HepG2 (cell line): ENCODE data around the gene FBXL22. TPM values are rescaled to one million over a fixed set of nuclear protein-coding genes. Genes with fewer than 3 reads are reported as not detected.
A peak's percentile ranks its signal among the peaks of the same experiment; 100 is the strongest.

Source experiments
- ARNTL ChIP-seq: sonication (generic); formaldehyde crosslinking; IDR thresholded peaks from 2 replicates; pipeline ENCODE4 v1.4.0; 2020; ENCODE audit warnings: mild to moderate bottlenecking, missing genetic modification reagents
- CHD2 ChIP-seq: IDR thresholded peaks from 2 replicates; pipeline ENCODE4 v1.6.1; 2011; ENCODE audit warnings: low read depth, low read length, improper control_type of control experiment
- DMTF1 ChIP-seq: sonication (generic); formaldehyde crosslinking; IDR thresholded peaks from 2 replicates; pipeline ENCODE4 v1.4.0; 2020; ENCODE audit warnings: mild to moderate bottlenecking, missing genetic modification reagents
- HHEX ChIP-seq: IDR thresholded peaks from 2 replicates; pipeline ENCODE4 v1.6.1; 2016; ENCODE audit warnings: control low read depth
- HMGXB4 ChIP-seq, 2 experiments: sonication (generic) in 1 of 2; formaldehyde crosslinking in 1 of 2; IDR thresholded peaks; 2 replicates each; pipeline versions ENCODE4 v1.4.0 to v1.6.1; 2018 to 2020; ENCODE audit warnings: missing genetic modification reagents in 2 of 2, borderline replicate concordance in 1 of 2, low read depth in 1 of 2, mild to moderate bottlenecking in 1 of 2, missing biosample characterization in 1 of 2
- IRF2 ChIP-seq: IDR thresholded peaks from 2 replicates; pipeline ENCODE4 v1.6.1; 2018; ENCODE audit warnings: missing genetic modification reagents, missing compliant biosample characterization
- MTF2 ChIP-seq: sonication (generic); formaldehyde crosslinking; IDR thresholded peaks from 2 replicates; pipeline ENCODE4 v1.5.0; 2020; ENCODE audit warnings: missing genetic modification reagents, borderline replicate concordance
- MYC ChIP-seq: sonication (generic); formaldehyde crosslinking; IDR thresholded peaks from 2 replicates; pipeline ENCODE4 v1.9.0; 2021; ENCODE audit warnings: missing genetic modification reagents, borderline replicate concordance
- NAIF1 ChIP-seq: sonication (generic); formaldehyde crosslinking; IDR thresholded peaks from 2 replicates; pipeline ENCODE4 v1.5.0; 2020; ENCODE audit warnings: mild to moderate bottlenecking, missing genetic modification reagents, borderline replicate concordance
- NFIC ChIP-seq: IDR thresholded peaks from 2 replicates; pipeline ENCODE4 v1.6.1; 2012; ENCODE audit warnings: mild to moderate bottlenecking, low read length, inconsistent platforms
- PAF1 ChIP-seq: IDR thresholded peaks from 2 replicates; pipeline ENCODE4 v1.6.1; 2016; ENCODE audit warnings: missing genetic modification reagents, missing compliant biosample characterization
- RCOR2 ChIP-seq: IDR thresholded peaks from 2 replicates; pipeline ENCODE4 v1.6.1; 2016; ENCODE audit warnings: missing biosample characterization, missing genetic modification reagents
- RORA ChIP-seq: sonication (generic); formaldehyde crosslinking; IDR thresholded peaks from 2 replicates; pipeline ENCODE4 v1.5.0; 2020; ENCODE audit warnings: mild to moderate bottlenecking, missing genetic modification reagents, moderate library complexity
- SMYD3 ChIP-seq: sonication (generic); formaldehyde crosslinking; IDR thresholded peaks from 2 replicates; pipeline ENCODE4 v1.8.1; 2023; ENCODE audit warnings: mild to moderate bottlenecking, missing genetic modification reagents
- SOX13 ChIP-seq, 3 experiments: fragments of 450-650 bp in 1 of 3; sonication (generic) in 1 of 3; formaldehyde crosslinking in 1 of 3; IDR thresholded peaks in 2 of 3; conservative IDR thresholded peaks in 1 of 3; 2 replicates each; pipeline versions ENCODE4 v1.5.0 to v1.6.1; 2016 to 2020; ENCODE audit warnings: antibody characterized with exemption in 1 of 3, mild to moderate bottlenecking in 1 of 3, missing compliant biosample characterization in 1 of 3, missing genetic modification reagents in 1 of 3, moderate library complexity in 1 of 3
- SOX5 ChIP-seq: IDR thresholded peaks from 2 replicates; pipeline ENCODE4 v1.6.1; 2016; ENCODE audit warnings: borderline replicate concordance
- ZKSCAN1 ChIP-seq: fragments of 150-350 bp; IDR thresholded peaks from 2 replicates; pipeline ENCODE4 v1.6.1; 2014; ENCODE audit warnings: low read length
- ZNF256 ChIP-seq: sonication (generic); formaldehyde crosslinking; conservative IDR thresholded peaks from 2 replicates; pipeline ENCODE4 v1.4.0; 2020; ENCODE audit warnings: missing genetic modification reagents
- ZNF276 ChIP-seq: sonication (generic); formaldehyde crosslinking; IDR thresholded peaks from 2 replicates; pipeline ENCODE4 v1.4.0; 2020; ENCODE audit warnings: mild to moderate bottlenecking, low read depth, missing genetic modification reagents
- ZNF367 ChIP-seq: sonication (generic); formaldehyde crosslinking; IDR thresholded peaks from 2 replicates; pipeline ENCODE4 v1.4.0; 2020; ENCODE audit warnings: missing genetic modification reagents, borderline replicate concordance
- ZNF460 ChIP-seq: sonication (generic); formaldehyde crosslinking; IDR thresholded peaks from 2 replicates; pipeline ENCODE4 v1.5.1; 2020; ENCODE audit warnings: missing genetic modification reagents, mild to moderate bottlenecking, borderline replicate concordance
- ZNF770 ChIP-seq: sonication (generic); formaldehyde crosslinking; IDR thresholded peaks from 2 replicates; pipeline ENCODE4 v1.5.0; 2020; ENCODE audit warnings: mild to moderate bottlenecking, missing genetic modification reagents
- ZNF816 ChIP-seq: sonication (generic); formaldehyde crosslinking; IDR thresholded peaks from 2 replicates; pipeline ENCODE4 v1.8.0; 2022; ENCODE audit warnings: missing genetic modification reagents, mild to moderate bottlenecking, borderline replicate concordance
- ZSCAN9 ChIP-seq: IDR thresholded peaks from 2 replicates; pipeline ENCODE4 v1.6.1; 2016; ENCODE audit warnings: borderline replicate concordance
- polyA plus RNA-seq, 8 experiments: library from polyadenylated mRNA; depleted of rRNA in 3 of 8; stranded (reverse) in 7 of 8; unstranded in 1 of 8; fragments of >200 nt; fragmentation: Illumina TruSeq in 4 of 8; extraction: Trizol in 4 of 8; gene quantifications; 2 replicates each; pipeline versions ENCODE4 v1.2.1 to v1.2.3, GENCODE V29; 2011 to 2016; ENCODE audit warnings: low read depth in 4 of 8, missing spikeins in 1 of 8, mixed read lengths in 1 of 8; ENCODE audit not compliant: insufficient read depth in 1 of 8
- total RNA-seq, 5 experiments: library from RNA; depleted of rRNA; stranded (reverse); fragments of >200 nt; fragmentation: Illumina TruSeq; extraction: Trizol; gene quantifications; 2 replicates each; pipeline ENCODE4 v1.2.3, GENCODE V29; 2016; ENCODE audit warnings: low read depth in 1 of 5

The FBXL22 gene
- total and polyA plus RNA-seq, 2 of the 13 experiments (the other 11 are each of a cell fraction or from before 2014, with no cell fraction given): 0.15 to 0.33 TPM

- no peak for TF ChIP-seq ZNF770 (CRISPR knock-in tag)
- TF ChIP-seq NFIC: no peak
- no peak for TF ChIP-seq ZKSCAN1
- TF ChIP-seq RORA: no peak
- no peak for TF ChIP-seq SOX13 (IDR thresholded peaks at IDR 0.05)
- peak in 1 of 2 experiments; percentile 34; a peak in 1 of 4 replicates for TF ChIP-seq SOX13 (CRISPR knock-in tag; conservative IDR thresholded peaks at IDR 0.05 in 1 of 2, IDR thresholded peaks at IDR 0.05 in 1 of 2)
- no peak; the same call in 1 of the 2 replicates for TF ChIP-seq IRF2 (CRISPR knock-in tag)
- TF ChIP-seq ARNTL (CRISPR knock-in tag): peak; percentile 78
- TF ChIP-seq CHD2: no peak
- TF ChIP-seq DMTF1: no peak
- TF ChIP-seq HHEX (CRISPR knock-in tag): no peak
- TF ChIP-seq ZNF816 (CRISPR knock-in tag): no peak
- TF ChIP-seq ZNF256: no peak
- peak; percentile 47; the same call in 1 of the 2 replicates for TF ChIP-seq ZNF367
- TF ChIP-seq SOX5: no peak
- TF ChIP-seq ZNF460 (CRISPR knock-in tag): no peak
- peak; percentile 96 for TF ChIP-seq MYC
- peak; percentile 21; the same call in 1 of the 2 replicates for TF ChIP-seq ZSCAN9 (CRISPR knock-in tag)
- no peak for TF ChIP-seq PAF1 (CRISPR knock-in tag)
- no peak; a peak in 1 of 4 replicates for TF ChIP-seq HMGXB4 (CRISPR knock-in tag; IDR thresholded peaks at IDR 0.05; ENCODE audit: borderline replicate concordance in 1 of 2, low read depth in 1 of 2)
- TF ChIP-seq SMYD3 (CRISPR knock-in tag): no peak
- peak; percentile 89; the same call in 1 of the 2 replicates for TF ChIP-seq NAIF1 (CRISPR knock-in tag)
- 0 out of 2 replicates have a peak, but pooled peaks have one; percentile 15 for TF ChIP-seq ZNF276 (CRISPR knock-in tag)
- TF ChIP-seq MTF2 (CRISPR knock-in tag): no peak
- no peak for TF ChIP-seq RCOR2
Observed at GRCh38 chr15:63600616-63601025, 3.4 kb downstream of the FBXL22 start (continued).
